ENCODE data around the gene APOC1.

DNA sequence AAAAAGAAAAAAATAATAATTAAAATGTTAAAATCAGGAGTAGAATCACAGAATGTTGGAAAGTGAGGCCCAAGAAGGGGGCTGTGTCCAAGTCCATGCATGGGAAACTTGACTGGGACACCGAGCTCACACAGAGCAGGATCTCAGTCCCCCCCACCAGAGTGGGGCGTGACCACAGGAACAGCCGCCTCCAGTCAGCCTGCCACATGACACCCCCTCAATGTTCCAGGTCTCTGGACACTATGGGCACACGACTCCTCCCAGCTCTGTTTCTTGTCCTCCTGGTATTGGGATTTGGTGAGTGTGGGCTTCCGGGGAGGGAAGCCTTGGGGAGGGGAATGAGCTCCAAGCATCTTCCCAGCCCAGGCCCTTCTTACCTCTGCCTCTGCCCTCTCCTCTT is 33.8 kb downstream of the APOC1 start:
- TF ChIP-seq, protein P1, sequence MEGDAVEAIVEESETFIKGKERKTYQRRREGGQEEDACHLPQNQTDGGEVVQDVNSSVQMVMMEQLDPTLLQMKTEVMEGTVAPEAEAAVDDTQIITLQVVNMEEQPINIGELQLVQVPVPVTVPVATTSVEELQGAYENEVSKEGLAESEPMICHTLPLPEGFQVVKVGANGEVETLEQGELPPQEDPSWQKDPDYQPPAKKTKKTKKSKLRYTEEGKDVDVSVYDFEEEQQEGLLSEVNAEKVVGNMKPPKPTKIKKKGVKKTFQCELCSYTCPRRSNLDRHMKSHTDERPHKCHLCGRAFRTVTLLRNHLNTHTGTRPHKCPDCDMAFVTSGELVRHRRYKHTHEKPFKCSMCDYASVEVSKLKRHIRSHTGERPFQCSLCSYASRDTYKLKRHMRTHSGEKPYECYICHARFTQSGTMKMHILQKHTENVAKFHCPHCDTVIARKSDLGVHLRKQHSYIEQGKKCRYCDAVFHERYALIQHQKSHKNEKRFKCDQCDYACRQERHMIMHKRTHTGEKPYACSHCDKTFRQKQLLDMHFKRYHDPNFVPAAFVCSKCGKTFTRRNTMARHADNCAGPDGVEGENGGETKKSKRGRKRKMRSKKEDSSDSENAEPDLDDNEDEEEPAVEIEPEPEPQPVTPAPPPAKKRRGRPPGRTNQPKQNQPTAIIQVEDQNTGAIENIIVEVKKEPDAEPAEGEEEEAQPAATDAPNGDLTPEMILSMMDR (IDR thresholded peaks at IDR 0.05), result no peak
- TF ChIP-seq TCF12 (IDR thresholded peaks at IDR 0.05), result no peak
- TF ChIP-seq, protein P2, sequence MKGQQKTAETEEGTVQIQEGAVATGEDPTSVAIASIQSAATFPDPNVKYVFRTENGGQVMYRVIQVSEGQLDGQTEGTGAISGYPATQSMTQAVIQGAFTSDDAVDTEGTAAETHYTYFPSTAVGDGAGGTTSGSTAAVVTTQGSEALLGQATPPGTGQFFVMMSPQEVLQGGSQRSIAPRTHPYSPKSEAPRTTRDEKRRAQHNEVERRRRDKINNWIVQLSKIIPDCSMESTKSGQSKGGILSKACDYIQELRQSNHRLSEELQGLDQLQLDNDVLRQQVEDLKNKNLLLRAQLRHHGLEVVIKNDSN (IDR thresholded peaks at IDR 0.05; ENCODE audit: borderline replicate concordance, low read depth), result no peak
- TF ChIP-seq, protein P3, sequence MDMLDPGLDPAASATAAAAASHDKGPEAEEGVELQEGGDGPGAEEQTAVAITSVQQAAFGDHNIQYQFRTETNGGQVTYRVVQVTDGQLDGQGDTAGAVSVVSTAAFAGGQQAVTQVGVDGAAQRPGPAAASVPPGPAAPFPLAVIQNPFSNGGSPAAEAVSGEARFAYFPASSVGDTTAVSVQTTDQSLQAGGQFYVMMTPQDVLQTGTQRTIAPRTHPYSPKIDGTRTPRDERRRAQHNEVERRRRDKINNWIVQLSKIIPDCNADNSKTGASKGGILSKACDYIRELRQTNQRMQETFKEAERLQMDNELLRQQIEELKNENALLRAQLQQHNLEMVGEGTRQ (IDR thresholded peaks at IDR 0.05; ENCODE audit: borderline replicate concordance, low read depth, low read length), result no peak
- TF ChIP-seq EP300 (IDR thresholded peaks at IDR 0.05; ENCODE audit: borderline replicate concordance in 1 of 2, low read depth in 1 of 2, low read length in 1 of 2), result no peak
- TF ChIP-seq POLR2AphosphoS5 (IDR thresholded peaks at IDR 0.05; ENCODE audit: low read depth, low read length), result no peak
- TF ChIP-seq EZH2phosphoT487 (IDR thresholded peaks at IDR 0.05; ENCODE audit: borderline replicate concordance, low read depth), result no peak
- TF ChIP-seq, protein P4, sequence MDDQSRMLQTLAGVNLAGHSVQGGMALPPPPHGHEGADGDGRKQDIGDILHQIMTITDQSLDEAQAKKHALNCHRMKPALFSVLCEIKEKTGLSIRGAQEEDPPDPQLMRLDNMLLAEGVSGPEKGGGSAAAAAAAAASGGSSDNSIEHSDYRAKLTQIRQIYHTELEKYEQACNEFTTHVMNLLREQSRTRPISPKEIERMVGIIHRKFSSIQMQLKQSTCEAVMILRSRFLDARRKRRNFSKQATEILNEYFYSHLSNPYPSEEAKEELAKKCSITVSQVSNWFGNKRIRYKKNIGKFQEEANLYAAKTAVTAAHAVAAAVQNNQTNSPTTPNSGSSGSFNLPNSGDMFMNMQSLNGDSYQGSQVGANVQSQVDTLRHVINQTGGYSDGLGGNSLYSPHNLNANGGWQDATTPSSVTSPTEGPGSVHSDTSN (IDR thresholded peaks at IDR 0.05), result no peak
- no peak for TF ChIP-seq NFIC (IDR thresholded peaks at IDR 0.05; ENCODE audit: borderline replicate concordance)
- TF ChIP-seq MXI1 (IDR thresholded peaks at IDR 0.05; ENCODE audit: low read depth, low read length), result no peak
- TF ChIP-seq JUND (IDR thresholded peaks at IDR 0.05), result no peak
